ENCODE results near the gene TMPRSS9. TPM values are rescaled to one million over a fixed set of nuclear protein-coding genes. Genes with fewer than 3 reads are reported as not detected.
A peak's percentile ranks its signal among the peaks of the same experiment; 100 is the strongest.

TMPRSS9 gene
- polyA plus RNA-seq, 3 donors, result 0.12 to 0.30 TPM; not detected in 1

DNA sequence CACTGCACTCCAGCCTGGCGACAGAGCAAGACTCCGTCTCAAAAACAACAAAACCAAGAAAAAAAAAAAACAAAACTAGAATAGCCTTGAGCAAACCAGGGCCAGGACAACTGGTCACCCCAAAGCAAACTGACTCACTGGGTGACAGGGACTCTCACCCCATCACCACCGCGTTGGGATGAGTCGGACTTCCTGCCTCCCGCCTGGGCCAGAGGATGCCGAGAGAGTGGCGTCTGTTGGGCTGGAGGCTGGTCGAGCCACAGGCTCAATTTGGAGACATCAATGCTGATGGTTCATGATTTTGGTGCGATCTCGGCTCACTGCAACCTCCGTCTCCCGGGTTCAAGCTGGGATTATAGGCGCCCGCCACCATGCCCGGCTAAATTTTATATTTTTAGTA is 11.6 kb downstream of the TMPRSS9 start:
- Histone ChIP-seq H2AFZ (ENCODE audit: insufficient read depth, low read depth, low read length, poor library complexity, severe bottlenecking) (no peak overlapping the region), H3K27me3 (ENCODE audit: control insufficient read depth in 2 of 2, insufficient read depth in 2 of 2, low read length in 2 of 2) (peaks cover 0 to 3% of the 10 kb centered on the region in 2 donors), H3K27ac (ENCODE audit: low read depth in 1 of 2, low read length in 2 of 2) (no peak overlapping the region), H3K9ac (ENCODE audit: insufficient read depth, low read length, poor library complexity, severe bottlenecking) (no peak overlapping the region), H3K79me2 (ENCODE audit: insufficient read depth, low read length) (no peaks in the 10 kb centered on the region), H3K4me3 (replicated peaks in 1 of 3; ENCODE audit: low read depth in 2 of 3, low read length in 3 of 3) (no peak overlapping the region), H3K9me3 (replicated peaks in 1 of 2; ENCODE audit: control insufficient read depth in 1 of 2, insufficient read depth in 1 of 2, low read length in 2 of 2) (peaks cover 0 to 6% of the 10 kb centered on the region in 2 donors), H4K20me1 (ENCODE audit: insufficient read depth, low read length) (no peaks in the 10 kb centered on the region), H3K36me3 (replicated peaks in 1 of 2; ENCODE audit: control insufficient read depth in 1 of 2, insufficient read depth in 2 of 2, low read length in 2 of 2) (no peaks in the 10 kb centered on the region), H3K4me1 (ENCODE audit: control insufficient read depth in 1 of 2, insufficient read depth in 2 of 2, low read length in 2 of 2) (no peaks in the 10 kb centered on the region), H3K4me2 (replicated peaks; ENCODE audit: extremely low read depth, low read length, poor library complexity, severe bottlenecking) (no peak overlapping the region)
- intact Hi-C loops (cut with micrococcal nuclease), result no loop called here
- H3K27me3 Mint-ChIP-seq (ENCODE audit: low read depth in 3 of 3), result peaks cover 16 to 35% (median 26%) of the 10 kb centered on the region in 3 donors
- no peak overlapping the region for H3K27ac Mint-ChIP-seq
- 44% methylated on average over 9 of the region's 16 CpGs for WGBS (ENCODE audit: insufficient coverage)
- TF ChIP-seq, protein P1, sequence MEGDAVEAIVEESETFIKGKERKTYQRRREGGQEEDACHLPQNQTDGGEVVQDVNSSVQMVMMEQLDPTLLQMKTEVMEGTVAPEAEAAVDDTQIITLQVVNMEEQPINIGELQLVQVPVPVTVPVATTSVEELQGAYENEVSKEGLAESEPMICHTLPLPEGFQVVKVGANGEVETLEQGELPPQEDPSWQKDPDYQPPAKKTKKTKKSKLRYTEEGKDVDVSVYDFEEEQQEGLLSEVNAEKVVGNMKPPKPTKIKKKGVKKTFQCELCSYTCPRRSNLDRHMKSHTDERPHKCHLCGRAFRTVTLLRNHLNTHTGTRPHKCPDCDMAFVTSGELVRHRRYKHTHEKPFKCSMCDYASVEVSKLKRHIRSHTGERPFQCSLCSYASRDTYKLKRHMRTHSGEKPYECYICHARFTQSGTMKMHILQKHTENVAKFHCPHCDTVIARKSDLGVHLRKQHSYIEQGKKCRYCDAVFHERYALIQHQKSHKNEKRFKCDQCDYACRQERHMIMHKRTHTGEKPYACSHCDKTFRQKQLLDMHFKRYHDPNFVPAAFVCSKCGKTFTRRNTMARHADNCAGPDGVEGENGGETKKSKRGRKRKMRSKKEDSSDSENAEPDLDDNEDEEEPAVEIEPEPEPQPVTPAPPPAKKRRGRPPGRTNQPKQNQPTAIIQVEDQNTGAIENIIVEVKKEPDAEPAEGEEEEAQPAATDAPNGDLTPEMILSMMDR (IDR thresholded peaks at IDR 0.05), result no peak
- no peaks in the 10 kb centered on the region for H3K4me1 Mint-ChIP-seq
- peaks cover 3 to 19% (median 12%) of the 10 kb centered on the region in 7 donors for H3K9me3 Mint-ChIP-seq
- H3K36me3 Mint-ChIP-seq, result no peaks in the 10 kb centered on the region
- H3K4me3 Mint-ChIP-seq, result peak overlapping the region in 1 of 2 donors; percentile 24
- DNase-seq, result peak; percentile 16 to 61 (median 21)

DNA sequence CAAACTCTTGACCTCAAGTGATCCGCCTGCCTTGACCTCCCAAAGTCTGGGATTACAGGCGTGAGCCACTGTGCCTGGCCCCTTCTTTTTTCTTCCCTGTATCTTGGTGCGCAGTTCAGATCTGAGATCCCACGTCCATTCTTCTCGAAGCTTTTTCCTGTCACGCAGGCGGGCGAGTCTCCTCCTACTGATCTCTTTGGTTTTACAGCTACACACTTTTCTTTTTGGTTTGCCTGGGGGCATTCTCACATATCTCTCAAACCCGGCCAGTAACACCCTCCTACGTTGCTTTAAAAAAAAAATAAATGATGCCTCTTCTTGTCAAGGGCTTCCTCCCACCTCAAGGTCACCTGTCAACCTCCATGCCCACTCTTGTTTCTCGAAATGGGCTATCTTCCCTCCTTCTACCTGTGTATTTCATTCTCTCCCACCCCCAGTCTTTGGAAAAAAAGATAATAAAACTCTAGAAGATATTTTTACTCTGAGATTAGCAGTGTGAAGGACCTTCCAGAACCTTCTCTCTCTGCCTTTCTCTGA is 12.1 kb downstream of the TMPRSS9 start:
- no peak overlapping the region for H3K9ac ChIP-seq (ENCODE audit: insufficient read depth, low read length, poor library complexity, severe bottlenecking)
- H3K4me1 ChIP-seq (ENCODE audit: control insufficient read depth in 1 of 2, insufficient read depth in 2 of 2, low read length in 2 of 2), result no peaks in the 10 kb centered on the region
- DNase-seq, result no peak
- H3K36me3 Mint-ChIP-seq, result no peaks in the 10 kb centered on the region
- H2AFZ ChIP-seq (ENCODE audit: insufficient read depth, low read depth, low read length, poor library complexity, severe bottlenecking), result no peak overlapping the region
- peaks cover 3 to 15% (median 9%) of the 10 kb centered on the region in 7 donors for H3K9me3 Mint-ChIP-seq
- H3K27ac ChIP-seq (ENCODE audit: low read depth in 1 of 2, low read length in 2 of 2), result no peak overlapping the region
- H4K20me1 ChIP-seq (ENCODE audit: insufficient read depth, low read length), result no peaks in the 10 kb centered on the region
- no peaks in the 10 kb centered on the region for H3K4me1 Mint-ChIP-seq
- H3K79me2 ChIP-seq (ENCODE audit: insufficient read depth, low read length), result no peaks in the 10 kb centered on the region
- peak overlapping the region in 1 of 7 donors; percentile 1 for H3K27ac Mint-ChIP-seq
- no peak overlapping the region for H3K4me3 ChIP-seq (replicated peaks in 1 of 3; ENCODE audit: low read depth in 2 of 3, low read length in 3 of 3)
- WGBS (ENCODE audit: insufficient coverage), result 94% methylated on average over 9 of the region's 11 CpGs
- no peak overlapping the region for H3K4me2 ChIP-seq (replicated peaks; ENCODE audit: extremely low read depth, low read length, poor library complexity, severe bottlenecking)
- TF ChIP-seq, protein P1 (IDR thresholded peaks at IDR 0.05), result no peak
- H3K9me3 ChIP-seq (replicated peaks in 1 of 2; ENCODE audit: control insufficient read depth in 1 of 2, insufficient read depth in 1 of 2, low read length in 2 of 2), result peaks cover 0 to 6% of the 10 kb centered on the region in 2 donors
- peaks cover 0 to 3% of the 10 kb centered on the region in 2 donors for H3K27me3 ChIP-seq (ENCODE audit: control insufficient read depth in 2 of 2, insufficient read depth in 2 of 2, low read length in 2 of 2)
- peaks cover 16 to 35% (median 29%) of the 10 kb centered on the region in 3 donors for H3K27me3 Mint-ChIP-seq (ENCODE audit: low read depth in 3 of 3)
- H3K4me3 Mint-ChIP-seq, result peak overlapping the region in 1 of 2 donors; percentile 24
- H3K36me3 ChIP-seq (replicated peaks in 1 of 2; ENCODE audit: control insufficient read depth in 1 of 2, insufficient read depth in 2 of 2, low read length in 2 of 2), result no peaks in the 10 kb centered on the region
- intact Hi-C loops (cut with micrococcal nuclease), result no loop called here
